NCI-H524 treated with DMSO at 0.1 percent for 48 hours (cell line): ENCODE results near the gene ADH6.
"Not testable (repeated sequence)": the region's sequence is repeated elsewhere in the genome, so short reads cannot be mapped to it uniquely, and the experiment has no call there.

ENCODE experiments used
- DNase-seq: peaks from one replicate; lab custom pipeline; 2025; lab: John Stamatoyannopoulos, UW

Gene ADH6

GRCh38 chr4:99219072-99219471 is at the start of gene ADH6:
ADH6 (minus strand) TSS chr4:99219246; CDS start chr4:99219152, 94 bp downstream.
- no peak for DNase-seq

GRCh38 chr4:99264927-99265326 is 45.9 kb upstream of the ADH6 start:
- no peak for DNase-seq

DNA sequence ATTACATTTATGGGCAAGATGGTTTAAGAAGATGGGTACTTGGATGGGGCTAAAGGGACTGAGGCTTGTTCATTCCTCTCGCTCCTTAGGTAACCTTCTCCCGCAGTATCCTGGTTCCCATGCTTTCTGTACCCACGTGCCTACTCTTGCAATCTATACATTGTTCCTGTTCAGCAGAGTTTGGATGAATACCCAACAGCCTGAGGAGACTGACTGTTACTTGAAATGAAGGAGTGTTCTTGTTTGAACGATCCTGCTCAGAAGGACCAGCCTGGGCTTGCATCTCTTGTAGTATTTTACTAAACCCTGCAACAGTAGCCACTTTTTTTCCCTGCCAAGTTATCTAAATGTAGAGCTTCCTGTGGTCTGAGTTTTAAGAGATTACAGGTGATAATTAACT is 33.7 kb upstream of the ADH6 start:
- no peak for DNase-seq

- DNase-seq: no peak
Observed at GRCh38 chr4:99248714-99249113, 29.7 kb upstream of the ADH6 start.

DNA sequence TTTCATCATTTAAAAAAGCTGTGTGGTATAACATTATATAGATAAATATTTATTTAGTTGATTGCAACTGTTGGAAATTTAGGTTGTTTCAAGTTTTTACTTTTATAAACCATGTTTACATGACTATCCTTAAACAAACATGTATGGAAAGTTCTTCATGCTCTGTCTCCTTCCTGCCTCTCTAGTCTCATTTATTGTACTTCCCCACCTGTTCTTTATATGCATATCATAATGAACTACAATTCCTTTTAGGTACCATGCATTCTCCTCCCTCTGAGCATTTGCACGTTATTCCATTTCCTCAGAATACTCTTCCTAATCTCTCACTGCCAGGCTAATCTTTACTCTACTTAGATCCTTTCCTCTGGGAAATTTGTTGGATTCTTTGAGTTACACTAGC is 16.9 kb upstream of the ADH6 start:
- DNase-seq: no peak

- DNase-seq: no peak
Observed at GRCh38 chr4:99234331-99235010, 15.4 kb upstream of the ADH6 start.

- DNase-seq: not testable (repeated sequence)
Observed at GRCh38 chr4:99233397-99233796, 14.4 kb upstream of the ADH6 start.

DNA sequence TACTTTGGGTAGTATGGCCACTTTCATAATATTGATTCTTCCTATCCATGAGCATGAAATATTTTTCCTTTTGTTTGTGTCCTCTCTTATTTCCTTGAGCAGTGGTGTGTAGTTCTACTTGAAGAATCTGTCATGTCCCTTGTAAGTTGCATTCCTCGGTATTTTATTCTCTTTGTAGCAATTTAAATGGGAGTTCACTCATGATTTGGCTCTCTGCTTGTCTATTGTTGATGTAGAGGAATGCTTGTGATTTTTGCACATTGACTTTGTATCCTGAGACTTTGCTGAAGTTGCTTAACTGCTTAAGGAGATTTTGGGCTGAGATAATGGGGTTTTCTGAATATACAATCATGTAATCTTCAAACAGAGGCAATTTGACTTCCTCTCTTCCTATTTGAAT is 9.7 kb upstream of the ADH6 start:
- not testable (repeated sequence) for DNase-seq

- DNase-seq: not testable (repeated sequence)
Observed at GRCh38 chr4:99227646-99228045, 8.6 kb upstream of the ADH6 start.

DNA sequence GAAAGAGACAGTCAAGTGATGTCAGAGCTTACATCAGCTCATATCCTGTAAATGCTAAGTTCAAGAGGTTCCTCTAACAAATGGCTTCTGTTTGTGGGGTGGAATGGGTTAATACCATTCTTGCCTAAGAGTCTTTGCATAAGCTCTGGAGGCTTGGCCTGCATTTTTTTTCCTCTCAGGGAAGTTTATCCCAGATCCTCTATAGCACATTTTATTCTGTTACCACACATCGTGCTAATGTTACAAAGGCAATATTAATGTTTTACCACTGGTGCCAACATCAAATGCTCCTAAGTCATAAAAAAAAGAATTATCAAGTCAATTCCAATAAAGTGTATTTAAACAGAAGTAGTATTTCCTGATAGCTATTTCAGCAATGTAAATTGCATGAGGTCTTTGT is 2.9 kb upstream of the ADH6 start:
- no peak for DNase-seq

DNA sequence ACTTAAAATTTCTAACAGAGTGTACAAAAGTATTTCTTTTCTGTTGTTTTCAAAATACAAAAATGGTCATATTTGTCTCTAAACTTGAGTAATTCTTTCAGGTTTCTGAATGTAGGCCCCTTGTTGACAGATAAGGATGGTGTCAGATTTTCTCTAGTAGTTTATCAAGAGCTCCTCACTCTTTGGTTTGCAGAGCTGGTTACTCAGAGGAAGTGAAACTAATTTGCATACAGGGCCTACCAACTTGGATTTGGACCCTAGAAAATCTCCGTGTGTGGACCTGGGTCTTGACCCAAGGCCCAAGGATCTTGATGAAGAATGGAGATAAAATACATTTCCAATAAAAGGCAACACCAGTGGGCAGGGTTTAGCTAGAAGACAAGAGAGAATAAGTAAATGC is 433 bp upstream of the ADH6 start:
- DNase-seq: no peak

DNA sequence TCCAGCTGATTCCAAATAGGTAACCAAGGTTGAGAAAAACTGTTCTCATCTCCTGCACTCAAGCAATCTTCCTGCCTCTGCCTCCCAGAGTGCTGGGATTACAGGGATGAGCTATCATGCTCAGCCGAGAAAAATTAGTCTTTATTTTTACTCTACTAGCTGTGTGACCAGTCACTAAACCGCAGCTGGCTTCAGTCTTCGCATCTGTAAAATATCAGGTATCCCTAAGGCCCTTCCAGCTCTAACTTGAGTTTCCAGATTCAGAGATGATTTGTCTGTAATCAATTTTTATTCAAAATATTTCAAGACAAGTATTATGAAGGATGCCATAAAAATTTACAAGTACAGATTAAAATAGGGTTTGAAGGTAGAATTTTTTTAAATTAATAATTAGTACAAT is 3.5 kb downstream of the ADH6 start:
- DNase-seq: no peak

GRCh38 chr4:99210789-99211188 is 8.3 kb downstream of the ADH6 start:
- DNase-seq: no peak

DNA sequence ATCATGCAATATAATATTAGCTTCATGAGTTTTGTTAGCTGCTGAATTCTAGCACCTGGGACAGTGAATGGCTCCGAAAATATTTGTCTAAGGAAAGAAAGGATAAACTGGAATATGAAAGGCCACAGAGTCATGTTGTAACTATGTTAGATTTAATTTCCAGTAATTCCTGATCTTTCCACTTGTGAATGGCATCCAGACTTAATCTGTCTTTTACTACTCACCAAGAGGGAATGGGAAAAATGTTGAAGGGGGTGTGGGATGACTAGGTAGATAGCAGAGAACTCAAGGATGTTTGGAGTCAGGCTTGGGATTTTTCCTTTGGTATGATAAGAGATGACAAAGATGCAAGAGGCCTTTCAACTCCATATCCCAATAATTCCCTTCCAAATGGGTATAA is 9.4 kb downstream of the ADH6 start:
- no peak for DNase-seq

GRCh38 chr4:99208719-99209075 is 10.3 kb downstream of the ADH6 start:
- DNase-seq: no peak

GRCh38 chr4:99207911-99208718 is 10.9 kb downstream of the ADH6 start:
- no peak for DNase-seq

DNA sequence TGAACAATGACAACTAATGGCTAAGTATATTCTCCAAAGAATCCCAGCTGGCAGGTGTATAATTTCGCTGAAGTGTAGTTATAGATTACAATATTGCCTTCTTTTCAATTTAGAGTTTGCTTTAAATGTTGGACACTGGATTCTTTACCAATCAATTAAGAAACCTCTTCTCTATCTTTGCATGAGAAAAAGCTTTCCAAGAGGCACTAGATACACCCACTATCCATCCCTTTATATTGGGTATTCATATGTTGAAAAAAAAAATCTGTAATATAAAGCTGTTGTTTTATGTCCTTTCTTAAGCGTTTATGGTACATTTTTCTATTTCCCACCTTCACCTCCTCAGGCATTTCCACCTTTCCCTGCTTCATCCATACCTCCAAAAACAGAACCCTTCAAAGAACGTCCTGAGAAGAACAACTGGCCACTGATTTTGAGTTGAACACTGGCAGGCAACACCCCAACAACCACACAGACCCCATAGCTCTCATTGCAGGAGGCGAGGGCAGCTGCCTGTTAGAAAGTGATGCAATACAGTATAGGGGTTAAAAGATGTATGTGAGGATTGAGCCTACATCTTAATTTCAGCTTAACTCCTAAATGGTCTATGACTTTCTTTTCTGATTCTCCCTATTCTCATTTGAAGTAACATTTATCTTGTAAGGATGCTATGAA is 11.8 kb downstream of the ADH6 start:
- no peak for DNase-seq

DNA sequence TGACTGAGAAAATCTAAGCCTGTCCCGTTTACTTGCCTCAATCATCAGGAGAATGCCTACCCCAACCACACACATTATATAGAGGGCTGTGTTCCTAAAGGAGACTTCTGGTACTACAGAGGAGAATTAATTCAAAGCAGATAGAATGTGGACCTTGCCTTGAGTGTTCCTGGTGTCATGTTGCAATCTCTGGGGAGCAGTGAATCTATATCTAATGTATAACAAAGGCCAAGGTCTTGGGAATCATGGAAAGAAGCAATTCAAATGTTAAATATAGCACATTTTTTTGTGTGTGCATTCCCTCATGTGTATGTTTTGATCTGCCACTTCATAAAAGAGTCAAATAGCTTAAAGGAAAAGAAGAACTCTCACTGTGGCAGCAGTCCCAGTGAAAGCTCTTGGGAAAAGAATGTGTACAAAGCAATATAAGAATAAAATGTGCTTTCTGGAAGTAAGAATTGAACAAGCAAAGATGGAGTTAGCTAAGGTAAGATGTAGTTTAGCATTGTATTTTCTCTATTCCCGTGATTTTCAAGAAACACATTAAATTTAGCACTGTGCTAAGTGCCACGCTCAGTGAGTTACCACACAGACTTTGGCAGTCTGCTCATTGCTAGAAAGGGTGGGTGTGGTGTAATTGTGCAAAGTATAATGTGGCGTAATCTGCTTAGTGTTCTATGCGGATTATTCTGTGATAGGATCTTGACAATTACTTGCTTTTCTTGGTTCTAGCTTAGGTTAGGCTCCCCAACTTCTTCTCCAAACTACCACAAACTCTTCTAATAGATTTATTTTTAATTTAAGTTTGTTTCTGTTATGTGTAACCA is 13.7 kb downstream of the ADH6 start:
- no peak for DNase-seq

DNA sequence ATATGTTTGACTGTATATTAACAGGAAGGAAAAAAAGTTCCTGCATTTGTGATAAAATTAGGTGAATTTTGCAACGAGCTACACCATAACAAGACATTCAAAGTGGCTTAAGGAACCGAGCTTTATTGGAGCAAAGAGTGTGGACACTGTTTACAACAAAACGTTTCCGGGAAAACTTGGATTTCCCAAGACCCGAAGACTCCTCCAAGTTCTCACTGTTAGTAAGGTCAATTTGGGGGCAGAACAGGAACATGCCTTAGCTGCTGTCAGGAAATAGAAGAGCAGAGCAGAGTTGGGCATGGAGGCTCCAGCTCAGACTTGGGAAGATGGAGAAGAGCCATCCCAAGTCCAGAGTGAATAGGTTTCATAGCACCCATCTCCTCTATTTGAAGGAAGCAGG is 16.5 kb downstream of the ADH6 start:
- no peak for DNase-seq

- DNase-seq: no peak
Observed at GRCh38 chr4:99202094-99202493, 17.0 kb downstream of the ADH6 start.

DNA sequence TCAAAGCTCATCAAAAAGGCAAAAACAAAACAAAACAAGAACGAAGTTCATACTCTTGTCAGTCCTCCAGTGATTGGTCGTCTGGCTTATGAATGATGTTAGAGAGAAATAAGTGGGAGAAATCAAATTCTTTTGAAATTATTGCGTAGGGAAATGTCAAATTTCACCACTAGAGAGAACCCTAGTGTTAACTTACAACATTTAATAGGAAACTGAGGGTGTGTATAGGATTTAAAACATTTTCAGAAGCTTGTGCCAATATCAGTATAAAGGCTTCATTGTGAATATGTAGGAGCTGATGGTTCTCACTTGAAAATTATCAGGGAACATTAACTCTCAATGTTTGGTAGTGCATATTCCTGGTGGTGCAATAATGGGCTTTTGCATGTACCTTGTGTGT is 17.4 kb downstream of the ADH6 start:
- DNase-seq: no peak

GRCh38 chr4:99200138-99200537 is 18.9 kb downstream of the ADH6 start:
- no peak for DNase-seq
